ENCODE data around the gene MIER1.
A peak's percentile ranks its signal among the peaks of the same experiment; 100 is the strongest.
"Not testable (repeated sequence)": the region's sequence is repeated elsewhere in the genome, so short reads cannot be mapped to it uniquely, and the experiment has no call there.

Gene MIER1

DNA sequence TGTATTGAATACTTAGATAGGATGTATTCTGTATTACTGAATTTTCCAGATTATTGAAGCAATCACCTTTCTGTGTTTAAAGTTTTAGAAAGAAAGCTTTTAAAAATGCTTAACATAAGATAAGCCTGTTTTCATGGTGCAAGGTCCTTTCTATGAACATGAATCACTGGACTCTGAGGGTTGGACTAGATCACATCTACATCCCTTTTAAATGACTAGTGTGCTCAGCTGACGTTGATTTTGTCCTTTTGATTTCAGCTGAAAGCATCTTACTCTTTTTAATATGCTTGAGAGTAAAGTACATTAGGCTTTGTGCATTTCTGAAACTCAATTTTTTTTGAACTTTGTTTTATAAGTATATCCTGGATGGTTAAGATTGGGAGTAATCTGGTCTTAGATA, 16.2 kb downstream of the MIER1 start:
- DNase-seq = no peak

DNA sequence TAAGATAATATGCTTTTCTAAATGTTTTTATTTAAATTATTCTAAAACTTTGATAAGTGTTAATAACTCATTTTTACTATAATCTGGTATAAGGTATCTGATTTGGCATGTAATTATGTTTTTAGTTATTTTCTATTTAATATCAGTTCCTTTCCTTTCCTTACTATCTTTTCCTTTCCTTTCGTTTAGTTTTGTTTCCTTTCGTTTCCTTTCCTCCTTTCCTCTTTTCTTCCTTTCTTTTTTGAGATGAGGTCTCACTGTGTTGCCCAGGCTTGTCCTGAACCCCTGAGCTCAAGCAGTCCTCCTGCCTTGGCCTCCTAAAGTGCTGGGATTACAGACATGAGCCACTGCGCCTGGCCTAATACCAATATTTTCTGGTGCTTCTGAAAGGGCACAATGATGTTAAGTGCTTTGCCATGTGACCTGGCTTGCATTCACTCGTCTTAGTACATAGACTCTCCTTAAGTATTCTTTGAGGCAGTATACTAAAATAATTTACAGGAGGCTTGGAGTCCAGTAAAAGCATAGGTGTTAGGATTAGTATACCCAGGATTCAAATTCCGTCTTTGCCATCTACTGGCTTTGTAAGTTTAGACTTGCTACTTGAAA, 18.7 kb downstream of the MIER1 start:
- no peak for DNase-seq

DNA sequence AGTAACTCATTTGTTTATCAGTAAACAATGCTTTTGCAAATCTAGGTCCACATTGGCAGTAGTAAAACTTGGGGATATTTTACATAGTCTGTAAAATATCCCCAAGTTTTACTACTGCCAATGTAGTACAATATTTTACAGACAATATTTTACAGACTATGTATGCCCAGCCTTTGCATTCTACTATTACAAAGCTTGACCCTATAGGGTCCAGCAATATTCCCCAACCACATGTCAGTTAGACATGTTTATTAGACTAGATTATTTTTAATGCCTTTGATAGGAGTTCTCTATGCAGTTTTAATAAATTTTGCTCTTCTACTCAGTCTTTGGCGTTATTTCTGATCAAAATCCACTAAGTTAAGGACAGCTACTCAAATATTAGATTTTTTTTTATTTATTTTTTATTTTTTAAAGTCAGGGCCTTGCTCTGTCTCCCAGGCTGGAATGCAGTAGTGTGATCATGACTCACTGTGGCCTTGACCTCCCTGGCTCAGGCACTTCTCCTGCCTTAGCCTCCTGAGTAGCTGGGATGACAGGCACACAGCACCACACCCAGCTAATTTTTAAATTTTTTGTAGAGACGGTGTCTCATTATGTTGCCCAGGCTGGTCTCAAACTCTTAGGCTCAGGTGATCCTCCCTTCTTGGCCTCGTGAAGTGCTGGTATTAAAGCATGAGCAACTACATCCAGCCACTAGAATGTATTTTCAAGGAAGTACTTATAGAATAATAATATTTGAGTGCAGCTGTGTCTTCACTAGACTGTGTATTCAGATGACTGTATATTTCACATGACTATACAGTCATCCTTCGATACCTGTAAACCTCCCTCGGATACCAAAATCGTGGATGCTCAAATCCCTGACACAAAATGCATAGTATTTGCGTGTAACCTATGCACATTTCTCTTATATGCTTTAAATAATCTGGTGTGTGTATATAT, 19.8 kb downstream of the MIER1 start:
- DNase-seq = no peak

DNA sequence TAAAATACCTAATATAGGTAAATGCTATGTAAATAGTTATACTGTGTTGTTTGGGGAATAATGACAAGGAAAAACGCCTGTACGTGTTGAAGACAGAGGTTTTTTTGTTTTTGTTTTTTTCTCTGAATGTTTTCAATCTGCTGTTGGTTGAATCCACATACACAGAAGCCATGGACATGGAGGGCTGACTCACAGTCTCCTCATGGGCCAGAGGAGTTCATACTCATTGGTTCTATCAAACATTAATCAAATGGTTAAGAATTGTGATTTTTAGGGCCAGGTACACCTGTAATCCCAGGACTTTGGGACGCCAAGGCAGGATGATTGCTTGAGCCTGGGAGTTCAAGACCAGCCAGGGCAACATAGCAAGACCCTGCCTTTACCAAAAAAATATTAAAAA, 20.5 kb downstream of the MIER1 start:
- no peak for DNase-seq

DNA sequence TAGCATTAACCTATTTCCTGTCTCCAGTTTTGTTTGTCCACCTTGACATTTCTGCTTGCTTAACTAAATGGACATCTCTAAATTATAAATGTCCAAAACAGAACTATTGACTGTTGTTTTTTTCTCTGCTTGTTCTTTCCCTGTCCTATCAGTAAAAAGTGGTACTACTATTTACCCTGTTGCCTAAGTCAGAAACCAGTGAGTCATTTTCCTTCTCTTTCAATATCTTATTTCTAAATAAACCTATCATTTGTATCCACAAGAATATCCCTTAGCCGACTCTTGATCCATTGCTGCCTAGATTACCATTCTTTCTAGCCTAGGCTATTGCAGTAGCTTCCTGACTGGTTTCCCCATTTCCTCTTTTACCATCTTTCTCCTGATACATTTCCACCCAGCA, 22.5 kb downstream of the MIER1 start:
- no peak for DNase-seq

DNA sequence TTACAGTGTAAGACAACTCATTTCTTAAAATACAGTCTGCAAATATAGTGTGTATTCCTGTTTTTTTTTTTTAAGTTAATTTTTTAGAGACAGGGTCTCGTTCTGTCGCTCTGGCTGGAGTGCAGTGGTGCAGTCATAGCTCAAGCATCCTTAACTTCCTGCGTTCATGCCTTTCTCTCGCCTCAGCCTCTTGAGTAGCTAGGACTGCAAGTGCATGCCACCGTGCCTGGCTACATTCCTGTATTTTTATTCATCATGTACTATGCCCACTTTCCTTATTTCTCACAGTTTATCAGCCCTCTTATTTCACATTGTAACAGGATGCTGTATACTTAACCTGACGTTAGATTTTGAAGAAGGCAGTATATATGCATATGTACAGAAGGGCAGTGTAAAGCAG, 26.7 kb downstream of the MIER1 start:
- no peak for DNase-seq

DNA sequence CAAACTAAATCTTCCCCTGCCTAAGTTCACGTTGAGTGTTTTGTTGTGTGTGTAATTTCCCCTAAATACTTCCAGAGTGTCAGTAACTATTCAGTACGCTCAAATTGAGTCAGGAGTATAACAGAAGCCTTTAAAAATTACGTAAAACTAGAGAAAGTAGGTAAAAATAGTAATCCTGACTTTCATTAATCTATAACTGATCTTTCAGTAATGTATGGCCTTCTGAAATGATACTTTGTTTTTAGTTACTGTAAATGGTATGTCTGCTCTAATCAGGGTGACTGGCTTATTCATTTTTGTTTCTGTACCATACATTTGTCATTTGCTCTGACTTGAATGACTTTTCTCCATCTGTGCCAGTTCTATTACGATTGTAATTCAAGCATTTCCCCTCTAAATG, 29.4 kb downstream of the MIER1 start:
- no peak for DNase-seq

DNA sequence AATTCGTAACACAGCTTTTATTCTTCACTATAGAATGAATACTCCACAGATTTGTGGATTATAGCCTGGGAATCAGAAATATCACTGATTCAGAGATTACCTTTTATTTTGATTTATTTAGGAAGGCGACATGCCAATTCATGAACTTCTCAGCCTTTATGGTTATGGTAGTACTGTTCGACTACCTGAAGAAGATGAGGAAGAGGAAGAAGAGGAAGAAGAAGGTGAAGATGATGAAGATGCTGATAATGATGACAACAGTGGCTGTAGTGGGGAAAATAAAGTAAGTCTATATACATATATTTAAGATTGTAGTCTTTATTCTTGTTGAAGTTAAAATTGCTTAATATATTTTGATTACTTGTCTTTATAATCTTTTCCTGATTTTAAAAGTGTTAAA, 33.1 kb downstream of the MIER1 start:
- no peak for DNase-seq

DNA sequence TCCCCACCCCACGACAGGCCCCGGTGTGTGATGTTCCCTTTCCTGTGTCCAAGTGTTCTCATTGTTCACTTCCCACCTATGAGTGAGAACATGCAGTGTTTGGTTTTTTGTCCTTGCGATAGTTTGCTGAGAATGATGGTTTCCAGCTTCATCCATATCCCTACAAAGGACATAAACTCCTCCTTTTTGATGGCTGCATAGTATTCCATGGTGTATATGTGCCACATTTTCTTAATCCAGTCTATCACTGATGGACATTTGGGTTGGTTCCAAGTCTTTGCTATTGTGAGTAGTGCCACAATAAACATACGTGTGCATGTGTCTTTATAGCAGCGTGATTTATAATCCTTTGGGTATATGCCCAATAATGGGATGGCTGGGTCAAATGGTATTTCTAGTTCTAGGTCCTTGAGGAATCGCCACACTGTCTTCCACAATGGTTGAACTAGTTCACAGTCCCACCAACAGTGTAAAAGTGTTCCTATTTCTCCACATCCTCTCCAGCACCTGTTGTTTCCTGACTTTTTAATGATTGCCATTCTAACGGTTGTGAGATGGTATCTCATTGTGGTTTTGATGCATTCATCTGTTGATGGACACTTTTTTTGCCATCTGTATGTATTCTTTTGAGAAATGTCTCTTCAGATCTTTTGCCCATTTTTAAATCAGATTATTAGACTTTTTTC, 41.5 kb downstream of the MIER1 start:
- DNase-seq = not testable (repeated sequence)

DNA sequence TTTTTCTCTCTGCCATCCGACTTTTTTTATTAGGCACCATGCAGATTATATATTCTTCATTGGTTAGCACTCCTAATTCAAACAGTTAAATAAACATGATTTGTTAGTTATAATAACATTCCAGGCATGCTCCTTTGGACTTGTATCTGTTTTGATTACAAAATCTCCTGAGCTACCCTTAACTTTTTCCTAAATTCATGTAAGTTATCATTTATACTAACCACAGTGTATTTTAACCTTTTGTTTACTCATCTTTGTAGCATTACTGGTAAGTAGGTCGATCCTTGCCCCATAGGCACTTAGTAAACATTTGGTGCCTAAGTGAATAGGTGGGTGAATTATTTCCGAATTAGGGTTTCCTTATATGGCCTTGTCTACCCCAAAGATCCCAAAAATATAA, 43.8 kb downstream of the MIER1 start:
- DNase-seq = no peak

DNA sequence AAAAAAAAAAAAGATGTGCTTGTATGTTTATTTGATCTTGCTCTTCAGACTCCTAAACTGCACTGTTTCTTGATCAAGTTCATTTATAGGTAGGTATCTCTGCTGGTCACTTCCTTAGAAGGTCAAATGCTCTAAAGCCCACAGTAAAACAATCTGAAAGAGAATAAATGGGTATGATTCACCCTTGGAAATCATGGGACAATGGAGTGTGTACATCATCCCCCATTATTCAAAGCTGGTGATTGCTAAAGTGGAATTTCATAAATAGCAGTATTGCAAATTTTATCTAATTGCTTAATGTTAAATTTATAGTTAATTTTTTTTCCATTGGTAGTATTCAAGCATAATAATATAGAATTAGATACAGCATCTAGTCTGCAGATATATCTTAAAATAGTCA, 53.4 kb downstream of the MIER1 start:
- DNase-seq = no peak

DNA sequence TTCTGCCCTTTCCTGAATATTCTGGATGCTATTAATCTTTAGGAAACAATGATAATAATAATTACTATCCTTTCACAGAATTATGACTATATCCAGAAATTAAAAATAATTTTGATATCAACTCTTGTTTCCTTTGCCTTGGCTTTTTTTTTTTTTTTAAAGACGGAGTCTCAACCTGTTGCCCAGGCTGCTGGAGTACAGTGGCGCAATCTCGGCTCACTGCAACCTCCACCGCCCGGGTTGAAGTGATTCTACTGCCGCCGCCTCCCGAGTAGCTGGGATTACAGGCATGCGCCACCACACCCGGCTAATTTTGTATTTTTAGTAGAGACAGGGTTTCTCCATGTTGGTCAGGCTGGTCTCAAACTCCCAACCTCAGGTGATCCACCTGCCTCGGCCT, 54.8 kb downstream of the MIER1 start:
- not testable (repeated sequence) for DNase-seq

DNA sequence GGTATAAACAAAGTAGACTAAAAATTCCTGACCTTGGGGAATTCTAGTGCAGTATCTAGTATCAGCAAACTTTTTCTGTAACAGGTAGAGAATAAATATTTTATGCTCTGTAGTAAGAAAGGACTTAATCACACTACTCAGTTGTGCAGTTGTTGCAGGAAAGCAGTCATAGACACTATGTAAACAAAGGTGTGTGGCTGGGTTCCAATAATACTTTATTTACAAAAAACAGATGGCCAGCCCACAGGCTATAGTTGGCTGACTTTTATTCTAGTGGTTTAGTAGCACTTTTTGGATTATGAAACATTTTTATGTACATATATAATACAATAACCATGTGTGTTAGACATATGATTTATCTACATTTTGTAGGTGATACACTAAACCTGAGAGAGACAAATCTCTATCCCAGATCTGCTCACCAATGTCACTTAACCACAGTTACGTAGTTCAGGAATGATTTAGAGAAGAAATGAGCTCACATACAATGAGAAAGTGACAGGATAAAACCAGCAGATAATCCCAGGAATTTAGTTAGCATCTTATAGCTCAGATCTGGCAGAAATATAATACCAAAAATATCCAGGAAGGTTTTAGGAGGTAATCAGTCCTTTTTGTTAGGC, 56.1 kb downstream of the MIER1 start:
- peak; percentile 10 for DNase-seq

DNA sequence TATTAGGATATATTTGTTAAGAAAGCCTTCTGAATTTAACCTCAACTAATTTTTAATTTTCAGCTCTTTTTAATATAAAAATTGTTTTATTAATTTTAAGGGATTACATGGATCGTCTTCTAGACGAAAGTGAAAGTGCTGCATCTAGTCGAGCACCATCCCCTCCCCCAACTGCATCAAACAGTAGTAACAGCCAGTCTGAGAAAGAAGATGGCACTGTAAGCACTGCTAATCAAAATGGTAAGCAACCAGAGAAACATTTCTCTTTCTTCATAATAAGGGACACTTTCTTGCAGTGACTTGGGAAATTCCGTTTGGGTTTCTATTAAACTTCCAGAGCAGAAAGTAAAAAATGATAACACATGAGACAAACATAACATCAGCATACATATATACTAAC, 56.9 kb downstream of the MIER1 start:
- peak; percentile 78 for DNase-seq

DNA sequence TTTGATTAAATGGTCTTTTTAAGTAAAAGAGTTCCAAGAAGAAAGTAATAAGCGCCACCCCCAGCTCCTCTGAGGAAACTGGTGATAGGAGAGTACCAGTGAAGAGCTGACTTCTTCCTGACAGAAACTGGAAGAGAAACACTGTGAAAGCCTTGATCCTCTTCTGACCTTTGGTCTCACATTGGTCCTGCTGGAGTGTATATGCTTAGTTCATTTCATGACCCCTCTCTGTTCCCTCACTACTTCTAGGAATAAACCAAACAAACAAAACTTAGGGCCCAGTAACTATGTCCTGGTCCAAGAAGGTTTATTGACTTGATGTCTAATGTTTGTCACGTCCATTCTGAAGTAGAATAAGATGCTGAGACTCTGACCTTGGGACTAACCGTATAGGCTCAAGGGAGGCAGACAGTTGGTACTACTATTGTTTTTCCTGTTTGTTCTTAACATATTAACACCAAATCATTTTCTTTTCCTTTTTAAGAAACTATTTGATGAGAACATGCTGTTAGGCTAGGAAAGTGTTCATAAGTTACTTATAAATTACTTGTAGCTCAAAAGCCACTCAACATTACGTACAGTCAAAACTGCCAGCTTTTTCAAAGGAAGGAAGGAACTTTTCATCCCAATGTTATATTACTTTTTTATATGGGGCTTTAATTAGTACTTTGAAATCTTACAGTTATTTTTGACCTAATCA, 57.9 kb downstream of the MIER1 start:
- DNase-seq = no peak

DNA sequence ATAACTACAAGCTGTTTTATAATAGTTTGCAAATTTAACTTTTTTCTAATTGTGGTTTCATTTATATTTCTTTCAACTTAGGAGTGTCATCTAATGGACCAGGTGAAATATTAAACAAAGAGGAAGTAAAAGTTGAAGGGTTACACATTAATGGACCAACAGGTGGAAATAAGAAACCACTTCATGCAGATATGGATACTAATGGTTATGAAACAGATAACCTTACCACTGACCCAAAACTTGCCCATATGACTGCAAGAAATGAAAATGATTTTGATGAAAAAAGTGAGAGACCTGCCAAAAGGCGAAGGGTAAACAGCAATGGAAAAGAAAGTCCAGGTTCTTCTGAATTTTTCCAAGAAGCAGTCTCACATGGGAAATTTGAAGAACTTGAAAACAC, 59.7 kb downstream of the MIER1 start:
- no peak for DNase-seq

DNA sequence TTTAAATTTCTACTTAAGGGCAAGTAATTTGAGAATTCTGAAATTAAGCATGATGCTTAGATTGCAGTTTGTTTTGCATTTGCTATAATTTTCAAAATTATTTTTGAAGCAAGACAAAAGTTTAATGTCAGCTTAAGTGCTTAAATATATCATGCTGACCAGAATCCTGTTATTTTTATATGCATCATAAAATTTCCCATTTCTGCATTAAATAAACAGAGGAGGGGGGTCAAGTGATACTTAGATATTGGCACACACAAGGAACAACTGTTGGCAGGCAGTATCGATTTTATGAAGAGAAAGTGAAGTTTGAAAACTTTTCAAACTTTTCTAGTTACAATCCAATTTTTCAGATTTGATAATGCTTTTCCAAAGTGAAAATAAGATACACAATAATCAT, 61.0 kb downstream of the MIER1 start:
- DNase-seq = no peak

DNA sequence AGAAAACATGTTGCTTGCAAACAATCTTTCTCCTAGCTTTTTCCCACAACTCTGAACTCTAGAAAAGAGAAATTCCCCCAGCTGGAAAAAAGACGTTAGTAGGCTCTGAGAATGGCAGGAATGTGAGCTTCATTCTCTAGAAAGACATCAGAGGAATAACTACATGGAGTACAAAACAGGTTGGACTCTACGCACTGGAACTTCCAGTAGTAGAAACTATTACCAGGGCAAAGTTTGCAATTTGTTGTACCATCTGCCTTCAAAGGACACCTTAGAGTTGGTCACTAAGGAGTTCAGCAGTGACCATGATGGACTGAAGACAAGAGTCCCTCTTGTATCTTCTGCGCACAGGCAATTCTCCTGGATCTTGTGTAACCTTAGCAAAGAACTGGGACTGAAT, 68.3 kb downstream of the MIER1 start:
- DNase-seq = no peak

DNA sequence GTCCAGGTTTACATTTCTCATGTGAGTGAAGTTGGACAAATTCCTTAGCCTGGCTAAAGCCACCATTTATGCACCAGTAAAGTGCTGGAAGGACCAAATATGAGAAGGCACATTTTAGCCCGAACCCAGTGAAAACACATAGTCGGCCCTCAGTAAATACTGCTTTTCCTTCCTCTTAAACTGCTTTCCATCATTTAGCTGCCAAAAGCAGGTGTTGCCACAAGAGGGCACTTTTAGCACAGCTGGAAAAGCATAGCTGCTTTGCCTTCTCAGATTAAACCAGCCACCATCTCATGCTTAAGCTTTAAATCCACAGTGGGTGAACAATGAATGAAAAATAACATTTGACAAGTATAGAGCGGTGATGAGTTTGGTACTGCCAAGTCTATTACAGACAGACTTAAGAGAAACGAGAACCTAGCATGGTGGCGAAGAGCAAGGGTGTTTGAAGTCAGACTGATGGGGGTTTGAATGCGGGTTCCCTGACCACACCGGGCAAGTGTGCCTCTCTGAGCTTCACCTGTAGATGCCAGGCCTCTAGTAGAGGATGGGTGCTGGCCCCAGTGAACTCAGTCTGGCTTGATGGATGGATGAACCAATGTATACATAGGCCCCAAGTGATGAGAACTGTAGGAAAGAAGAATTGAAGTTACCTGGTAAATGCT, 71.4 kb downstream of the MIER1 start:
- DNase-seq = peak; percentile 73

DNA sequence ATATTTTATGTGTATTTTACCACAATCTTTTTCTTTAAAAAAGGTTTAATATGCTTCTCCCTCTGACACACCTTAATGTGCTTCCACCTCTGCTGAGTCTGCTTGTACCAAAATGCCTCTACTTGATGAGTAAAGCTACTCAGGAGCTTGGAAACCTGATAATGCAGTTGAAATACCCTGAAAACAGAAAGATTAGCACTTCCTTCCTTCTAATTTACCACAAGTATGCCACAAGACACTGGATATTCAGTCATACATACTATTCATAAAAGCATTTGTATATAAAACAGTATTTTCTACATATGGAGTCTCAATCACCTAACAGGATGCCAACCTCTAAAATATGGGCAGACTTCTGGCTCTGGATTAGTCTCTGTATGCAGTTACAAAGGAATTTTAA, 74.2 kb downstream of the MIER1 start:
- no peak for DNase-seq

DNA sequence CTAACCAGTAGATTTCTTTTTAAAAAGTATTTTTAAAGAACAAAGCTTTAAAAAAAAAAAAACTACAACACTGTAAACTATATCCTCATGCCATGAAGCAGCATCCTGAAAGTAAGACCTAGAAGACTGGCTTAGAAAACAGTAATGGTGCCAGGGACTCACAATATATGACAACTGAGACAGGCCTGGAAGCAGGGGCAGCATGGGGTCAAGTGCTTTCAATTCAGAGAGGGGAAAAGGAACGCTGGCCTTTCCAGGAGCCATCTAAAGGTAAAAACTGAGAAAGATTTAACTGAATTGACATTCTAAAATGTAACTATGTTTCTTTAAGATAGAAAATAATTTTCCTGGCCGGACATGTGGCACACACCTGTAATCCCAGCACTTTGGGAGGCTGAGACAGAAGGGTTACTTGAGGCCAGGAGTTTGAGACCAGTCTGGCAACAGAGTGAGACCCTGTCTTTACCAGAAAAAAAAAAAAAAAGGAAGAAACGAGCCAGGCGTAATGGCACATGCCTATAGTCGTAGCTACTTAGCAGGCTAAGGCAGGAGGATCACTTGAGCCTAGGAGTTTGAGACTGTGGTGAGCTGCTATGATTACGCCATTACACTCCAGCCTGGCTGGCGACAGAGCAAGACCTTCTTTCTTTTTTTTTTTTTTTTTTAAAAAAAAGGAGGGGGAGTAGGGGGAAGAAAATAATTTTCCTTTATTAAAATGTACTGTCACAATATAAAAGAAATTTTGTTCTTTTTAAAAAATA, 75.0 kb downstream of the MIER1 start:
- no peak for DNase-seq

Measured in CD4-positive, alpha-beta T cell treated with Interleukin-17A for 1 hour (primary cell).